T-helper 2 cell (primary cell): Measurements from ENCODE around the gene SLC50A1.
"Not testable (repeated sequence)": the region's sequence is repeated elsewhere in the genome, so short reads cannot be mapped to it uniquely, and the experiment has no call there.

Source experiments
- DNase-seq, 5 experiments: peaks; one replicate each; pipeline versions ENCODE4 v3.0.0 to v3.0.0-alpha.2; 2012 to 2022

SLC50A1 gene

GRCh38 chr1:155137154-155137949, 1.7 kb downstream of the SLC50A1 start:
- no peak for DNase-seq

DNA sequence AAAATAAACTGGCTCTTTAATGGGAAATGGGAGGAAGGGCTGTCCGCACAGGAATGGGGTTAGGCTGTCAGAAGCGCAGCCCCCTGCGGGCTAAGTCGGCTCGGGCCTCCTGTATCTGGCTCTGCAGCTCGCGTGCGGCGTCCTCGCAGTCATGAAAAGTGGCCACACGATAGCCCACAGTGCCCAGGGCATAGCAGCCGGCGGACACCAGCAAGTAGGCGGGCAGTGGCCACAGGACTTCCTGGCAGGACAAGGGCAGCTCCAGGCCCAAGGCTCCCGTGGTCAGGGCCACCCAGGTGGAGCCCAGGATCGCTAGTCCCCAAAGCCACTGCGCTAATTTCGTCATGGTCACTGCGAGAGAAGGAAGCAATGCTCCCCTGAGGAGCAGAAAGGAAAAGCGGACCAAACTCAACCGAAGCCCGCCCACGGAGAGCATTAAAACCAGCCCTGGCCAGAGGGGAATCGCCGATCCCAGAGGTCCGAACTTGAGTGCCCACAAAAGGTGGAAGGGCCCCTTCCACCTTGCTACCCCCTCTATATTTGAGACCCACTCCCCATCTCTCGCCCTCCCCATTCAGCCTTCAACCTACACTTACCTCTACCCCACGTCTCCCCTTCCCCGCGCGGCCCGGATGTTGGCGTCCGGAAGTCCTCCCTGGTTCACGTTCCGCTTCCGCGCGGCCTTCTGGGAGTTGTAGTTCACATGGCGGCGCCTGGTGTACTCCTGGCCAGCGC, 4.4 kb downstream of the SLC50A1 start, which contains the start of gene DPM3:
Gene DPM3 (minus strand): TSS at position 637 of the 735 bp plus-strand sequence. CDS start 291 bp downstream, at position 346.
- peak; percentile 71 to 91 (median 85) for DNase-seq

GRCh38 chr1:155140630-155140953, 4.9 kb downstream of the SLC50A1 start:
- no peak for DNase-seq

DNA sequence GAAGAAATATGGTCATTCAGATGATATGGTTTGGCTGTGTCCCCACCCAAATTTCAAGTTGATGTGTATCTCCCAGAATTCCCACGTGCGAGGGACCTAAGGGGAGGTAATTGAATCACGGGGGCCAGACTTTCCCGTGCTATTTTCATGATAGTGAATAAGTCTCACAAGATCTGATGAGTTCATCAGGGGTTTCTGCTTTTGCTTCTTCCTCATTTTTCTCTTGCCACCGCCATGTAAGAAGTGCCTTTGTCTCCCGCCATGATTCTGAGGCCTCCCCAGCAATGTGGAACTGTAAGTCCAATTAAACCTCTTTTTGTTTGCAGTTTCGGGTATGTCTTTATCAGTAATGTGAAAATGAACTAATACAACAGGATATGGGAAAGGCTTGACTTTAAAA, 6.1 kb downstream of the SLC50A1 start:
- no peak for DNase-seq

GRCh38 chr1:155145491-155145890, 9.8 kb downstream of the SLC50A1 start:
- no peak for DNase-seq

- not testable (repeated sequence) for DNase-seq
Observed at GRCh38 chr1:155155996-155156643, 20.5 kb downstream of the SLC50A1 start.

- no peak for DNase-seq
Observed at GRCh38 chr1:155158991-155159390, 23.3 kb downstream of the SLC50A1 start.

GRCh38 chr1:155160128-155160527, 24.5 kb downstream of the SLC50A1 start:
- no peak for DNase-seq

DNA sequence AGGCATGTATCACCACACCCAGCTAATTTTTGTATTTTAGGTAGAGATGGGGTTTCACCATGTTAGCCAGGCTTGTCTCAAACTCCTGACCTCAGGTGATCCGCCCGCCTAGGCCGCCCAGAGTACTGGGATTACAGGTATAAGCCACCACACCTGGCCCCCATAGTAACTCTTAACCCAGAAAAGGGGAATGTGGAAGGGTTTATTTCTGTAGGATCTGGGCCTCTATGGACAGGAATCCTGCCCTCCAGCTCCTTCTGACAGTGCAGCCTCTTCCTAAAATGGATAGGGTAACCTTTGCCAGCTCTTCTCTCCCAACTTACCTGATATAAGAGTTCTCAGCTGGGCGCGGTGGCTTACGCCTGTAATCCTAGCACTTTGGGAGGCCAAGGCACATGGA, 27.0 kb downstream of the SLC50A1 start:
- not testable (repeated sequence) for DNase-seq

- not testable (repeated sequence) for DNase-seq
Observed at GRCh38 chr1:155163785-155164184, 28.1 kb downstream of the SLC50A1 start.

- DNase-seq, result not testable (repeated sequence)
Observed at GRCh38 chr1:155164625-155165024, 29.0 kb downstream of the SLC50A1 start.

GRCh38 chr1:155166051-155166470, 30.4 kb downstream of the SLC50A1 start:
- DNase-seq, result no peak

GRCh38 chr1:155166471-155167165, 31.0 kb downstream of the SLC50A1 start:
- DNase-seq, result no peak

DNA sequence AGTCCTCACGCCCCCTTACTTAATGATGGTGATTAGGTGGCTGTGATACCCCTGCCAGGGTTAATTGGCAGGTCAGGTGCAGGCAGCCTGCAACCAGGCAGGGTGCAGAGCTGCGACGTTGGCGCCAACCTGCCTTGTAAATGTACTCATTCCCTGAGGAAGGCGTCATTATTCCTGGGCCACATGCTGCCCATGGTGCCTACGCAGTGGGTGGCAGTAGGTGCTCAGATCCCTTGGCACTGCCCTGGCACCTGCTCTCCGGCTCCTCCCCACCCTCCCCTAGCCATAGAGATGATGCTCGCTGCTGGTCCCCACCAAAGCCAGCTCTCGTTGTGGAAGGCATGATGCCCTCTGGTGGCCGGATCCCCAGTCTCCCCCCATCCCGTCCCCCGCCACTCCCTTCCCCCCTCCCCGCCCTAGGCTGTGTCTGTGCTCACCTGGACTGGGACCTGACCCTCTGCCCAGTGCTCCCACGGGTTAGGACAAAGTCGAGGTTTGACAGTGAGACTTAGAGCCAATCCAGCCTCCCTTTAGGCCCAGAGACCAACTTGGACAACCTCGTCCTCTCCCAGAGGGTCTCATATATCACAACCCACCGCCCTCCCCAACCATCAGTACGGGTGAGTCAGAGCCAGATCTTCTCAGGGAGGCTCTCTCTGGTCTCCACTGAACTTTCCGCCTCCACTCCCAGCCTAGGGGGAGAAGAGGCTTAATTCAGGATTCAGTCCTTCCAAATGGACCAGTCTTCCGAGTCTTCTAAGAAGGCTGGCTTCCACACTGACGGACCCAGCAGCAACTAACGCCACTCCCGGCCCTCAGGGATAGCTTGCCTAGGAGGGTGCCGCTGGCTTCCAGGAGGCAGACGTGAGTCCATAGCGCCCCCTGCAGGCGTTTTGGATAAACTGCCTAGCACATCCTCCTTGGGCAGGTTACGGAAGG, 31.8 kb downstream of the SLC50A1 start:
- DNase-seq, result peak; percentile 66 to 81 (median 78)

DNA sequence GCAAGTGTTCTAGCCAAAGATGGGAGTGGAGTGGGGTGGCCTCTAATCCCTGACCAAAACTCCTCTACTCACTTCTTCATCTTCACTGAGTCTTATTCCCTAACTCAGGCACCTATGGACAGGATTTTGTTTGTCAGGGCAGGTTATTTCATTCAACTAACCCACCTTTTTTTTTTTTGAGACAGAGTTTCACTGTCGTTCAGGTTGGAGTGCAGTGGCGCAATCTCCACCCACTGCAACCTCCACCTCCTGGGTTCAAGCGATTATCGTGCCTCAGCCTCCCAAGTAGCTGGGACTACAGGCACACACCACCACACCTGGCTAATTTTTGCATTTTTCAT, 32.4 kb downstream of the SLC50A1 start:
- DNase-seq, result not testable (repeated sequence)

GRCh38 chr1:155168456-155169210, 33.0 kb downstream of the SLC50A1 start:
- DNase-seq, result no peak

- DNase-seq, result no peak
Observed at GRCh38 chr1:155169541-155169940, 33.9 kb downstream of the SLC50A1 start.

- DNase-seq, result no peak
Observed at GRCh38 chr1:155170101-155170785, 34.6 kb downstream of the SLC50A1 start.

- no peak for DNase-seq
Observed at GRCh38 chr1:155170806-155171205, 35.2 kb downstream of the SLC50A1 start.
